SK-N-SH treated with all-trans-retinoic acid at 6 μM for 48 hours (cell line): ENCODE data around the gene ZNF444.

Experiments
- ATAC-seq: fragments of 200-7000 bp; cut with Tn5 transposase; 3 replicates; pipeline ENCODE4 v1.9.1; 2020; ENCODE audit warnings: mild to moderate bottlenecking, moderate library complexity
- ARNTL ChIP-seq: fragments of 450-650 bp; formaldehyde crosslinking; IDR thresholded peaks from 2 replicates; pipeline ENCODE4 v1.5.0; 2020; ENCODE audit warnings: low read depth, mild to moderate bottlenecking, moderate library complexity, borderline replicate concordance
- BACH2 ChIP-seq: fragments of 250-450 bp; sonication (Bioruptor Pico); IDR thresholded peaks from 2 replicates; pipeline ENCODE4 v1.9.0; 2021; ENCODE audit warnings: mild to moderate bottlenecking, borderline replicate concordance
- CSDC2 ChIP-seq: fragments of 250-450 bp; sonication (Bioruptor Pico); IDR thresholded peaks from 2 replicates; pipeline ENCODE4 v1.5.0; 2020; ENCODE audit warnings: mild to moderate bottlenecking, moderate library complexity
- ESRRG ChIP-seq: fragments of 250-450 bp; sonication (Bioruptor Pico); IDR thresholded peaks from 2 replicates; pipeline ENCODE4 v1.6.1; 2021; ENCODE audit warnings: mild to moderate bottlenecking
- ISL1 ChIP-seq: fragments of 250-450 bp; sonication (Bioruptor Pico); IDR thresholded peaks from 2 replicates; pipeline ENCODE4 v2.1.2; 2022; ENCODE audit warnings: mild to moderate bottlenecking, moderate library complexity
- PATZ1 ChIP-seq: fragments of 250-450 bp; sonication (Bioruptor Pico); IDR thresholded peaks from 2 replicates; pipeline ENCODE4 v1.8.0; 2020; ENCODE audit warnings: mild to moderate bottlenecking, moderate library complexity, borderline replicate concordance
- POU6F1 ChIP-seq: fragments of 250-450 bp; sonication (Bioruptor Pico); IDR thresholded peaks from 2 replicates; pipeline ENCODE4 v1.8.0; 2021; ENCODE audit warnings: low read depth, mild to moderate bottlenecking, moderate library complexity, borderline replicate concordance
- PPARA ChIP-seq: fragments of 250-450 bp; sonication (Bioruptor Pico); IDR thresholded peaks from 2 replicates; pipeline ENCODE4 v1.5.0; 2020; ENCODE audit warnings: mild to moderate bottlenecking, borderline replicate concordance
- RARB ChIP-seq: fragments of 250-450 bp; sonication (Bioruptor Pico); IDR thresholded peaks from 2 replicates; pipeline ENCODE4 v1.8.0; 2021; ENCODE audit warnings: mild to moderate bottlenecking, moderate library complexity
- SNAI2 ChIP-seq: fragments of 250-450 bp; sonication (Bioruptor Pico); IDR thresholded peaks from 2 replicates; pipeline ENCODE4 v1.5.0; 2020; ENCODE audit warnings: mild to moderate bottlenecking, moderate library complexity
- TCF4 ChIP-seq: fragments of 250-450 bp; sonication (Bioruptor Pico); IDR thresholded peaks from 2 replicates; pipeline ENCODE4 v1.8.0; 2021; ENCODE audit warnings: mild to moderate bottlenecking, moderate library complexity, borderline replicate concordance
- TSHZ2 ChIP-seq: fragments of 250-450 bp; sonication (Bioruptor Pico); IDR thresholded peaks from 2 replicates; pipeline ENCODE4 v1.5.0; 2020; ENCODE audit warnings: mild to moderate bottlenecking, moderate library complexity
- ZC3H10 ChIP-seq: fragments of 250-450 bp; sonication (Bioruptor Pico); IDR thresholded peaks from 2 replicates; pipeline ENCODE4 v1.5.1; 2021; ENCODE audit warnings: mild to moderate bottlenecking, moderate library complexity
- ZFP3 ChIP-seq: fragments of 250-450 bp; sonication (Bioruptor Pico); IDR thresholded peaks from 2 replicates; pipeline ENCODE4 v1.5.0; 2020; ENCODE audit warnings: mild to moderate bottlenecking, moderate library complexity
- ZFP30 ChIP-seq: fragments of 450-650 bp; formaldehyde crosslinking; IDR thresholded peaks from 2 replicates; pipeline ENCODE4 v1.5.0; 2022; ENCODE audit warnings: mild to moderate bottlenecking, moderate library complexity
- ZNF565 ChIP-seq: fragments of 450-650 bp; formaldehyde crosslinking; conservative IDR thresholded peaks from 2 replicates; pipeline ENCODE4 v1.5.0; 2020; ENCODE audit warnings: low read depth, mild to moderate bottlenecking, moderate library complexity

ZNF444 gene

DNA sequence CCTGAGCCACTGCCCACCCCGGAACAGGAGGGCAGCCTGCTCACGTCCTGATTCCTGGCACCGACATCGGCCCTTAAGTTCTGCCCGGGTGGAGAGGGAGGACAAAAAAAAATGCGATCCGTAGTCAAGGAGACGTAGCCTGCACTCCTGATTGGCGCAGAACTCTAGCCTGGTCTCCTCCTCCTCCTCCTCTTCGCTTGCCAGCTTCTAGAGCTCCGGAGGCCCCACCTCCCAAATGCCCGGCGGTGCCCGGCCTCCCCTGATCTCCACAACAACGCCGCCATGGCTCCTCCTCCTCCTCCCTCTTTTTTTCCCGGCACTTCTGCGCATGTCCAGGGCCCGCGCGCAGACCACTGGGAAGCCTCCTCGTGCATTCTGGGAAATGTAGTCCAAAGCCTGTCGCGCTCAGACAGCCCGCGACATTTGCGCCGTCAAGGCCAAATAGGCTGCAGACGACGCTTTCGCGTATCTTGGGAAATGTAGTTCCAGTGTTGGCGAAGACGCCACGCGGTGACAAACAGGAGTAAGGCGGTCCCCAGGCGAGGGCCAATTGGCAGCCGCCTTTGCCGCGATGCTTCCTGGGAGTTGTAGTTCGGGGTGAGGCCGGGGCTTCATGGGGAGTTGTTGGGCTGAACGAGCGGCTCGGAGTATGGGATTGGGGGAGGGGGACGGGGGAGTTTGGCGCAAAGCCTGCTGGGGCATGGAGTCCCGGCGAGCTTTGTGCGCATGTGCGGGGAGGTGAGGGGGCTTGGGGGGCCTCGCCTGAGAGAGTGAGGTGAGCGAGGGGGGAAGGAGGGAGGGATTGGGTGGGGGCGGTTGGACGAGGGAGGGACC is at the start of gene ZNF444:
Gene ZNF444, plus strand, starts transcription at position 705 of the 834 bp plus-strand sequence. CDS start 5,625 bp downstream, outside the sequence.
- ATAC-seq, result peak; percentile 97

GRCh38 chr19:56091751-56092546 is 49.1 kb upstream of the ZNF444 start:
- TF ChIP-seq ZFP30 (CRISPR knock-in tag) (no peak), PATZ1 (CRISPR knock-in tag) (no peak), RARB (CRISPR knock-in tag) (no peak), ZNF565 (no peak)
- ATAC-seq, result no peak

More for the DNA sequence above, at the start of gene ZNF444:
- TF ChIP-seq ZFP3 (CRISPR knock-in tag), result no peak
- no peak for TF ChIP-seq TCF4 (CRISPR knock-in tag)
- TF ChIP-seq TSHZ2 (CRISPR knock-in tag), result peak; percentile 75; the same call in 1 of the 2 replicates
- TF ChIP-seq, all 23 proteins: peak for 1

DNA sequence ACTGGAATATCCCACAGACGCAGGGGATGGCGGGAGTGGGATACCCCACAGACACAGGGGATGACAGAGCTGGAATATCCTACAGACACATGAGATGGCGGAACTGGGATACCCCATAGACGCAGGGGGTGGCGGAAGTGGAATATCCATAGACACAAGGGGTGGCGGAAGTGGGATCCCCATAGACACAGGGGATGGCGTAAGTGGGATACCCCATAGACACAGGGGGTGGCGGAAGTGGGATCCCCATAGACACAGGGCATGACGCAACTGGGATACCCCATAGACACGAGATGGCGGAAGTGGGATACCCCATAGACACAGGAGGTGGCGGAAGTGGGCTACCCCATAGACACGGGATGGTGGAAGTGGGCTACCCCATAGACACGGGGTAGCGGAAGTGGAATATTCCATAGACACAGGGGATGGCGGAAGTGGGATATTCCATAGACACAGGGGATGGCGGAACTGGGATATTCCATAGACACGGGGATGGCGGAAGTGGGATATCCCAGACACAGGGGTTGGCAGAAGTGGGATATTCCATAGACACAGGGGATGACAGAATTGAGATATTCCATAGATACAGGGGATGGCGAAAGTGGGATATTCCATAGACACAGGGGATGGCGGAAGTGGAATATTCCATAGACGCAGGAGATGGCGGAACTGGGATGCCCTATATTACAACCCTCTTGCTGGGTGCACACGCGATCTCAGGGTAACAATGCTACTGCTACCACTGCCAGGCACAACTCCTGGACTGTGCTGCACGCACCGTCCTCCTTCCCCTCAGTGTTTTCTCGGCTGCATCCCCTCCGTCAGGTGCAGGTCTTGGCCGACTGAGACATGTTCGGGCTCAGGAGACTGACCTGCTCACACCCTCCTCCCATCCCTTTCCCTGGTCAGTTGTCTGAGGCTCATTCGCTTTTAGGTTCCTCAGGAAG is 48.1 kb upstream of the ZNF444 start:
- ATAC-seq, result no peak
- TF ChIP-seq ZC3H10 (no peak), CSDC2 (CRISPR knock-in tag) (no peak), PATZ1 (CRISPR knock-in tag) (no peak), PPARA (CRISPR knock-in tag) (no peak), ISL1 (CRISPR knock-in tag) (no peak), BACH2 (CRISPR knock-in tag) (no peak), TCF4 (CRISPR knock-in tag) (no peak), ESRRG (CRISPR knock-in tag) (no peak), TSHZ2 (CRISPR knock-in tag) (no peak)

GRCh38 chr19:56094449-56094848 is 46.6 kb upstream of the ZNF444 start:
- no peak for ATAC-seq
- TF ChIP-seq ZFP3 (CRISPR knock-in tag), result no peak
- TF ChIP-seq ZFP30 (CRISPR knock-in tag), result no peak
- TF ChIP-seq POU6F1 (CRISPR knock-in tag), result no peak
- no peak for TF ChIP-seq ISL1 (CRISPR knock-in tag)
- TF ChIP-seq ARNTL, result no peak
- TF ChIP-seq SNAI2 (CRISPR knock-in tag), result no peak
- no peak for TF ChIP-seq TSHZ2 (CRISPR knock-in tag)
- TF ChIP-seq ZNF565, result no peak
